Measurements from ENCODE around the gene ZNF682.
"Not testable (repeated sequence)": the region's sequence is repeated elsewhere in the genome, so short reads cannot be mapped to it uniquely, and the experiment has no call there.

ZNF682 gene

GRCh38 chr19:19997656-19998268 is 41.5 kb downstream of the ZNF682 start:
- DNase-seq (ENCODE audit: low spot score): peak; percentile 61

- DNase-seq (ENCODE audit: low spot score): no peak
Observed at GRCh38 chr19:19966862-19967261, 72.4 kb downstream of the ZNF682 start.

DNA sequence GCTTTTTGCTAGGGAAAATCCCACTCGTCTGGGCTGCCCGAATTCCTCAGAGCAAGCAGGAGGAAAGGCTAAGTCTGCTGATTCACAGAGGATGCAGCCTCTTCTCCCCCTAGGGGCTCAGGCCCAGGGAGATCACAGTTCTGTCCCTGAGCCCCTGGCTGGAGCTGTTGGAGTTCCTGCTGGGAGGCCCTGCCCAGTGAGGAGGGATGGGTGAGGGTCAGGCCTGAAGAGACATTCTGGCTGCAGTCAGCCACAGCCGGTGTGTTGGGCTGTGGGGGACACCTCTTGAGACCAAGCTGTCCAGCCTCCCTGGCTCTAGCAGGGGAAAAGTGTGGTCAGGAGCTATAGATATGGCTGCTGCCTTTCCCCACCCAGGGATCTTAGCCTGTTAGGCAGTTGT is 73.2 kb downstream of the ZNF682 start:
- not testable (repeated sequence) for DNase-seq (ENCODE audit: low spot score)

- DNase-seq (ENCODE audit: low spot score): no peak
Observed at GRCh38 chr19:19964416-19964815, 74.9 kb downstream of the ZNF682 start.

- DNase-seq (ENCODE audit: low spot score): peak; percentile 76
Observed at GRCh38 chr19:19959151-19959799, 80.0 kb downstream of the ZNF682 start.

- DNase-seq (ENCODE audit: low spot score): not testable (repeated sequence)
Observed at GRCh38 chr19:19957766-19958165, 81.5 kb downstream of the ZNF682 start.

GRCh38 chr19:19956434-19957075 is 82.8 kb downstream of the ZNF682 start:
- DNase-seq (ENCODE audit: low spot score): peak; percentile 25

GRCh38 chr19:19955208-19955607 is 84.1 kb downstream of the ZNF682 start:
- no peak for DNase-seq (ENCODE audit: low spot score)

All from NAMALWA (cell line).